ENCODE data around the gene MBLAC1. TPM values are rescaled to one million over a fixed set of nuclear protein-coding genes. Genes with fewer than 3 reads are reported as not detected.

Gene MBLAC1
- total and polyA plus RNA-seq, 10 of the 15 experiments (the other 5 are each of a cell fraction or from before 2014, with no cell fraction given), result 0.24 to 3.2 (median 1.8) TPM; not detected in 1

- TF ChIP-seq EGR1 (IDR thresholded peaks at IDR 0.05; ENCODE audit: borderline replicate concordance in 1 of 2, low read depth in 2 of 2, low read length in 2 of 2), result peak in 1 of 2 experiments; percentile 97; a peak in 2 of 3 replicates
- peak; percentile 50; the same call in 1 of the 2 replicates for TF ChIP-seq NR2C1 (IDR thresholded peaks at IDR 0.05)
- TF ChIP-seq KAT2A (conservative IDR thresholded peaks at IDR 0.05; ENCODE audit: control insufficient read depth, low read depth, low read length), result no peak
- TF ChIP-seq BMI1 (IDR thresholded peaks at IDR 0.05; ENCODE audit: borderline replicate concordance), result no peak
- TF ChIP-seq CBFB (IDR thresholded peaks at IDR 0.05; ENCODE audit: low read depth), result 0 out of 2 replicates have a peak, but pooled peaks have one; percentile 32
- no peak for TF ChIP-seq ZSCAN29 (IDR thresholded peaks at IDR 0.05)
- TF ChIP-seq ZNF24 (IDR thresholded peaks at IDR 0.05), result no peak
- TF ChIP-seq HDAC2 (IDR thresholded peaks at IDR 0.05), result peak; percentile 96
- TF ChIP-seq ATF3 (IDR thresholded peaks at IDR 0.05; ENCODE audit: borderline replicate concordance, extremely low read depth, low read depth, low read length), result no peak
- no peak for TF ChIP-seq NRF1 (conservative IDR thresholded peaks at IDR 0.05; ENCODE audit: low read depth, low read length)
- peak; percentile 60; the same call in 1 of the 2 replicates for TF ChIP-seq HCFC1 (IDR thresholded peaks at IDR 0.05; ENCODE audit: low read length)
- peak; percentile 98 for TF ChIP-seq MYC (IDR thresholded peaks at IDR 0.05; ENCODE audit: insufficient read depth, insufficient read length, insufficient replicate concordance, low read length, severe bottlenecking)
- peak; percentile 82 for TF ChIP-seq RELA (IDR thresholded peaks at IDR 0.05; ENCODE audit: borderline replicate concordance, partially characterized antibody)
- no peak for TF ChIP-seq ZBTB4 (CRISPR knock-in tag; IDR thresholded peaks at IDR 0.05)
- no peak for TF ChIP-seq CTCF (IDR thresholded peaks at IDR 0.05 in 2 of 3, conservative IDR thresholded peaks at IDR 0.05 in 1 of 3; ENCODE audit: control insufficient read depth in 2 of 3, extremely low read depth in 1 of 3, insufficient read depth in 1 of 3, low read depth in 3 of 3, low read length in 3 of 3)
- no peak for TF ChIP-seq KDM1A (IDR thresholded peaks at IDR 0.05; ENCODE audit: borderline replicate concordance)
- TF ChIP-seq MLLT1 (IDR thresholded peaks at IDR 0.05), result peak; percentile 92
- TF ChIP-seq BCL11A (IDR thresholded peaks at IDR 0.05; ENCODE audit: low read depth, low read length), result no peak; the same call in 1 of the 2 replicates
- TF ChIP-seq SMAD5 (IDR thresholded peaks at IDR 0.05; ENCODE audit: low read depth), result no peak
- no peak for TF ChIP-seq CEBPB (IDR thresholded peaks at IDR 0.05; ENCODE audit: borderline replicate concordance in 1 of 2, low read depth in 2 of 2, low read length in 2 of 2)
- TF ChIP-seq ZBTB33 (IDR thresholded peaks at IDR 0.05), result no peak
Observed at GRCh38 chr7:100100420-100101015, 26.2 kb upstream of the MBLAC1 start (continued).

Measured in GM12878 (cell line).